Mucosa of rectum (tissue), 2 donors: ENCODE results near the gene SPACA1.

Source experiments
- H3K27ac ChIP-seq, 2 donors: one replicate each; pipeline ENCODE4 v1.7.0; 2013; ENCODE audit warnings: inconsistent platforms in 2 of 2, low read depth in 2 of 2, low read length in 2 of 2
- H3K27me3 ChIP-seq, 2 donors: one replicate each; pipeline ENCODE4 v1.7.0; 2013; ENCODE audit warnings: low read length in 2 of 2; ENCODE audit not compliant: control insufficient read depth in 2 of 2, insufficient read depth in 2 of 2
- H3K36me3 ChIP-seq, 2 donors: one replicate each; pipeline ENCODE4 v1.7.0; 2013; ENCODE audit warnings: low read length in 2 of 2; ENCODE audit not compliant: control insufficient read depth in 2 of 2, insufficient read depth in 2 of 2
- H3K4me1 ChIP-seq, 2 donors: one replicate each; pipeline ENCODE4 v1.7.0; 2013; ENCODE audit warnings: low read length in 2 of 2, mild to moderate bottlenecking in 1 of 2; ENCODE audit not compliant: control insufficient read depth in 2 of 2, insufficient read depth in 2 of 2
- H3K4me3 ChIP-seq, 2 donors: one replicate each; pipeline ENCODE4 v1.7.0; 2013; ENCODE audit warnings: low read length in 2 of 2
- H3K9ac ChIP-seq, 2 donors: one replicate each; pipeline ENCODE4 v1.7.0; 2013; ENCODE audit warnings: low read length in 2 of 2, low read depth in 1 of 2, mild to moderate bottlenecking in 1 of 2
- H3K9me3 ChIP-seq, 2 donors: one replicate each; pipeline ENCODE4 v1.7.0; 2013; ENCODE audit warnings: low read length in 2 of 2; ENCODE audit not compliant: control insufficient read depth in 2 of 2
- donor health status: healthy.
- donor health status: Normal muscosa, but diverticular disease.

The SPACA1 gene

DNA sequence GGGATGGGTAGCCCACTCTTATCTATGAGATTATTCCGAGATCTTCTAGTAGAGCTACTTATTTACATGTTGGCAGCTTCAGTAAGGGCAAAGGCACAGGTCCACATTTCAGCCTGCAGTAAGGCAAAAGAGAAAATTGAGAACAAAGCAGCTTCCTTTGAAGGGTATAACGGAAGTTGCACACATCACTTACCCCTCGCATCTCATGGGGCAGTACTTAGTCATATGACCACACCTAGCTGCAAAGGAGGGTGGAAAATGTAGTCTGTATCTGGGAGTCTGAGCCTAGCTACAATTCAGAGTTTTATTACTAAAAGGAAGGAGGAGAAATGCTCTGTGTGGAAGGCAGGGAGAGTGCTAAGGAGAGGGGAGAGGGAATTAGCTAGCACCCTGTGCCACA, 29.7 kb downstream of the SPACA1 start:
- Histone ChIP-seq H3K27ac (no peak overlapping the region), H3K9ac (no peak overlapping the region), H3K4me1 (no peaks in the 10 kb centered on the region), H3K4me3 (no peak overlapping the region), H3K36me3 (no peaks in the 10 kb centered on the region), H3K27me3 (peaks cover 0 to 2% of the 10 kb centered on the region in 2 donors), H3K9me3 (no peaks in the 10 kb centered on the region)

DNA sequence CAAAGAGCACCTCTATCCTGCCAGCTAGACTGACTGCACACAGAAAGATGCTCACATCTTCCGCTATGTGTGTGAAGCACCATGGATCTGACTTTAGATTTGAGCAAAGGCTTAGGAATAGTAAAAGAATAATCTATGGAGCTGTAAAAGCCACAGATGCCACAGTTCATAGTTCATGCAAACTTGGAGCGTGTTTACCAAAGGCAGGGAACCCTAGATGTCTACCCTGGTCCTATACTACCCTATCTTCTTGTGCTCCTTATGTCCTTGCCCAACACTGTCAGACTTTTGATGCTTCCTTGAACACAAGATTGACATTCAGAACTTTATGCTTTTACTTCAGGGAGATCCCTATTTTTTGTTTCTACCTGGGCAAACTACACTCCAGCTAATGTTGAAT, 39.2 kb downstream of the SPACA1 start:
- no peaks in the 10 kb centered on the region for H3K27me3 ChIP-seq
- H3K4me1 ChIP-seq = no peaks in the 10 kb centered on the region
- H3K9ac ChIP-seq = no peak overlapping the region
- no peak overlapping the region for H3K4me3 ChIP-seq
- no peaks in the 10 kb centered on the region for H3K9me3 ChIP-seq
- no peaks in the 10 kb centered on the region for H3K36me3 ChIP-seq
- H3K27ac ChIP-seq = no peak overlapping the region

DNA sequence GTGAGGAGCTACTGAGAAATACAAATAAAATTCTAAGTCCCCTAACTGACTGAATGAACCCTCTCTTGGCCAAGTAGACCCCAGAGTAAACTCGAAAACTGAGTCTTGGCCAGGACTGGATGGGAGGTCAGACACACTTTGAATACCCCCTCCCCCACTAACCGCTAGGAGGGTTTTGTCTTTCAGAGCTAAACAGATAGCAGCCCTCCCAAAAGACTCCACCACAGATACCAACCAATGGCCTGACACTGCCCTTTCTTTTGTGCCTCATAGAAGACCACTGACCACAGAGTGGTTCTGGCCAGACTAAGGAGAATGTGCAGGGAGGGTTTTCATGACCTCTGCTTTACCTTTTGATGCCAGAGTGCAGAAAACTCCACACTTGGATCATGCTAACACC, 42.1 kb downstream of the SPACA1 start:
- Histone ChIP-seq H3K27ac (no peak overlapping the region), H3K27me3 (no peaks in the 10 kb centered on the region), H3K4me3 (no peak overlapping the region), H3K9ac (no peak overlapping the region), H3K4me1 (no peaks in the 10 kb centered on the region), H3K36me3 (no peaks in the 10 kb centered on the region), H3K9me3 (no peaks in the 10 kb centered on the region)

DNA sequence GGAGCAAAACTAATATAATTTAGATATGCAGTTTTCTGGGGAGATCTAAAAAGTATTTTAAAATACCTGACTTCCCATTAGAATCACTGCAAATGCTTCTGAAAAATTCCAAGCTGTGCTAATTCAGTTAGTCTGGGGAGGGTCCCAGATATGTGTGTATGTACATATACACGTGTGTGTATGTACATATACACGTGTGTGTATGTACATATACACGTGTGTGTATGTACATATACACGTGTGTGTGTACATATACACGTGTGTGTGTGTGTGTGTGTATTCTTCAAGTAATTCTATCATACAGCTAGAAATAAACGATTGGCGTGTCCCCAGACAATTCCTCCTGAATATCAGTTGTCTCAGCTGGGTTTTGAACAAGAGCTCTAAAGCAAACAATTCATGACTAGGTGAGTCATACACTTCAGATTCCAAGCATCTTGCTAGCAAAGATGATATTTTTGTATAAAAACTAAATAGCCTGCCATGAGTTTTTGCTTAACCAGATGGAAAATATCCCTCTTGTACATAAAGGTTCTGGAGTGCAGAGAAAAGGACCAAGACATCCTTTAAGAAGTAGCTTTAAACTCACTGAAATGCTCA, 58.2 kb downstream of the SPACA1 start:
- Histone ChIP-seq H3K4me3 (no peak overlapping the region), H3K9ac (no peak overlapping the region), H3K27me3 (no peaks in the 10 kb centered on the region), H3K9me3 (no peaks in the 10 kb centered on the region), H3K27ac (no peak overlapping the region), H3K4me1 (no peaks in the 10 kb centered on the region), H3K36me3 (no peaks in the 10 kb centered on the region)

DNA sequence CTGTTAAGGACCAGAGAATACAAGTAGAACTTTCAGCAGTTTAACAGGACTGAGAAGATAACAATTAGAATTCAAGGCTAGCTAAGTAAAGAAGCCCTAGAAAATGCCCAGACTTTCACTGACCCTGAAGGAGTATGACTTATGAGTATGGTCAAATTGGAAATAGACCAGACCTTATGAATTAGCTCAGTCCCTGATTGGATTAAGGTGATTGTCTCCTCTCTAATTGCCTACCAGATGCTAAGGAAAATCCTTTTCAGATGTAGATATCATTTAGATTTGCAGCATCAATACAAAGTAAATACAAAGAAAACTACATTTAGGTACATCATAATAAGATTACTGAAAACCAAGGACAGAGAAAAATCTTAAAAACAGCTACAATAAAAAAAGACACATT, 59.6 kb downstream of the SPACA1 start:
- H3K36me3 ChIP-seq = no peaks in the 10 kb centered on the region
- H3K4me3 ChIP-seq = no peak overlapping the region
- no peaks in the 10 kb centered on the region for H3K27me3 ChIP-seq

DNA sequence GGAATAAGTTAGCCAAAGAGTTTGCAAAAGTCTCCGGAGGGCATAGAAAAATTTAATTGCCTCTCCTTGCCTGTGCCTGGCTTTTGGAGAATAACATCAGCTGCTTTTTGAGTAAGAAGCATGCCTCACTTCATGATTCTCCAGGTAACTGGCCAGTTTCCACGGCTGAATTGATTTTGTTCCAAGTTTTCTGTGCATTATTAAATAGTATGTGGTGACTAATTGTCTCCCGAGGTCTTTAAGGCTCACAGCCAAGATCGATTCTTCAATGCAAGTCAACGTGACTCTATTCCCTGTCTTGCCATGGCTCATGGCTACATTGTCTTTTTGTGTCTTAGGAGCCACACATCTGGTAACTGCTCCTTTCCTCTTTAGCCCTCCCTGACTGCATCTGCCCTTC, 64.3 kb downstream of the SPACA1 start:
- H3K9me3 ChIP-seq = no peaks in the 10 kb centered on the region
- no peaks in the 10 kb centered on the region for H3K36me3 ChIP-seq
- no peaks in the 10 kb centered on the region for H3K27me3 ChIP-seq
- no peak overlapping the region for H3K4me3 ChIP-seq
- no peaks in the 10 kb centered on the region for H3K4me1 ChIP-seq
- H3K27ac ChIP-seq = no peak overlapping the region
- no peak overlapping the region for H3K9ac ChIP-seq

More for the DNA sequence above, 59.6 kb downstream of the SPACA1 start:
- Histone ChIP-seq H3K9ac (no peak overlapping the region), H3K9me3 (no peaks in the 10 kb centered on the region), H3K4me1 (no peaks in the 10 kb centered on the region), H3K27ac (no peak overlapping the region)

DNA sequence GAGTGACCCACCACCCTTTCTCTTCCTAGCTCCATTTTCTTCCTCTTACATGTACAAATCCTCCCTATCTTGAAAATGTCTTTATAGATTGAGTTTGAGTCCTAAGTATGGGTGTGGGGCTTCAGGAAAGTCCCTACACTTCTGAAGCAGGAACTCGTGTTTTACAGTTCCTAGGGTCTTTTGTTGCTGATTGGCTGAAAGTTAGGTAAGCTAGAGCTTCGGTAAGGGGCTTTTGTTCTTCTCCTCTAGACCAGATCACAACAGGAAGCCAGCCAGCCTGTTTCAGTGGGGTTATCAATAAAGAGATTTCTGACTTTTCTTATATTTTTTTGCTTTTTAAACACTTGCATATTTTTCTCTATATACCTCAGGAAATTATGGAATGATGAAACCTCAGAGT, 67.2 kb downstream of the SPACA1 start:
- Histone ChIP-seq H3K27me3 (no peaks in the 10 kb centered on the region), H3K36me3 (no peaks in the 10 kb centered on the region), H3K27ac (no peak overlapping the region), H3K9ac (no peak overlapping the region), H3K9me3 (no peaks in the 10 kb centered on the region), H3K4me1 (no peaks in the 10 kb centered on the region), H3K4me3 (no peak overlapping the region)

DNA sequence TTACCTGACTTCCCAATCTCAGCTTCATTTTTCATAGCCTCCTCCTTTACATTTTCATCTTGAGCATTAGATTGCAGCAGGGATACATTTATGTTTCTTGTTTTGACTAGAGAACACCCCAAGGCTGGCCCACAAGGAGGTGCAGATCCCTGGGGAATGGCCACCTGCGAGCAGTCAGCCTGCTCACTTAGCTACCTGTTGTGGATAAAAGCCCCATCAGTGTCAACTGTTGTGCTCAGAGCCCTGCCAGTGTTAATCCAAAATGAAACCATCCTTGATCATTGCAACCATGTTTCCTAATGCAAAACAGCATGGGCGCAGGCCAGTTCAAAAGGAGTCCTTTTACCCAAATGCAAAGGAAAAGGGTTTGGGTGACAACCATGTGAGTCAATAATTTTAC, 67.7 kb downstream of the SPACA1 start:
- Histone ChIP-seq H3K4me3 (no peak overlapping the region), H3K9me3 (no peaks in the 10 kb centered on the region), H3K27ac (no peak overlapping the region), H3K4me1 (no peaks in the 10 kb centered on the region), H3K9ac (no peak overlapping the region), H3K27me3 (no peaks in the 10 kb centered on the region), H3K36me3 (no peaks in the 10 kb centered on the region)

DNA sequence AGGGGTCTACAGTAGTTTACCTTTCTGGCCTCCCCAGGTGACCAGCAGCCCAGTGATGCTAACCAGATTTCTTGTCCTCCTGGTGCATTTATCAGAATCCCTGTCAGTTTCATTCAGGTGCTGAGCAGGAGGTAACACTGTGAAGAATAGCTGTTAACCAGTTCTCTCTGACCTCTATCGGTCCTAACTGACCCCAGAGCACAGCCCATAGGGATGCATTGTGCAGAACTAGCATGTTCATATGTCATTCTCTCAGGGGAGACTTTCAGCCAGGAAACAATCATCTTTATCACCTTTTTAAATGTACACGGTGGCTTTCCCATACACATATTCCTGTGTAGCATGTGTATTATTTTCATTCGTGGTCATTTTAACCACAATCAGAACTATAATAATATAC, 68.6 kb downstream of the SPACA1 start:
- H3K4me3 ChIP-seq = no peak overlapping the region
- H3K4me1 ChIP-seq = no peaks in the 10 kb centered on the region
- H3K27ac ChIP-seq = no peak overlapping the region
- H3K9me3 ChIP-seq = no peaks in the 10 kb centered on the region
- H3K27me3 ChIP-seq = no peaks in the 10 kb centered on the region
- H3K36me3 ChIP-seq = no peaks in the 10 kb centered on the region
- H3K9ac ChIP-seq = no peak overlapping the region
